Subcutaneous abdominal adipose tissue (tissue), 5 donors: ENCODE data around the gene ULK1.
A peak's percentile ranks its signal among the peaks of the same experiment; 100 is the strongest.
"Not testable (repeated sequence)": the region's sequence is repeated elsewhere in the genome, so short reads cannot be mapped to it uniquely, and the experiment has no call there.

Experiments
- H3K27ac ChIP-seq: one replicate; pipeline ENCODE4 v1.7.0; 2013; ENCODE audit warnings: low read depth, mild to moderate bottlenecking, inconsistent platforms, low read length, moderate library complexity
- H3K27me3 ChIP-seq, 5 donors: one replicate each; pipeline ENCODE4 v1.7.0; 2013; ENCODE audit warnings: low read length in 5 of 5, inconsistent platforms in 1 of 5; ENCODE audit not compliant: control insufficient read depth in 5 of 5, insufficient read depth in 4 of 5
- H3K36me3 ChIP-seq, 5 donors: one replicate each; pipeline ENCODE4 v1.7.0; 2013; ENCODE audit warnings: low read length in 5 of 5; ENCODE audit not compliant: control insufficient read depth in 5 of 5, insufficient read depth in 5 of 5
- H3K4me1 ChIP-seq, 5 donors: one replicate each; pipeline ENCODE4 v1.7.0; 2013; ENCODE audit warnings: low read length in 5 of 5, mild to moderate bottlenecking in 3 of 5, moderate library complexity in 1 of 5; ENCODE audit not compliant: control insufficient read depth in 5 of 5, insufficient read depth in 5 of 5
- H3K4me3 ChIP-seq, 5 donors: one replicate each; pipeline ENCODE4 v1.7.0; 2013; ENCODE audit warnings: low read length in 5 of 5, low read depth in 1 of 5
- H3K9ac ChIP-seq, 5 donors: one replicate each; pipeline ENCODE4 v1.7.0; 2013; ENCODE audit warnings: low read length in 5 of 5, mild to moderate bottlenecking in 4 of 5, moderate library complexity in 3 of 5
- H3K9me3 ChIP-seq, 5 donors: one replicate each; pipeline ENCODE4 v1.7.0; 2013; ENCODE audit warnings: low read length in 5 of 5; ENCODE audit not compliant: control insufficient read depth in 5 of 5
- donor health status: healthy.
- donor health status: healthy.
- donor health status: healthy.
- donor health status: healthy.
- donor health status: healthy.

ULK1 gene

GRCh38 chr12:131944601-131945251 is 50.3 kb downstream of the ULK1 start:
- H3K36me3 ChIP-seq, result peaks cover 0 to 43% (median 33%) of the 10 kb centered on the region in 5 donors
- H3K9ac ChIP-seq, result no peak overlapping the region
- H3K27ac ChIP-seq, result no peak overlapping the region
- H3K9me3 ChIP-seq, result no peaks in the 10 kb centered on the region
- peaks cover 0 to 6% (median 4%) of the 10 kb centered on the region in 5 donors for H3K4me1 ChIP-seq
- no peak overlapping the region for H3K4me3 ChIP-seq
- no peaks in the 10 kb centered on the region for H3K27me3 ChIP-seq

DNA sequence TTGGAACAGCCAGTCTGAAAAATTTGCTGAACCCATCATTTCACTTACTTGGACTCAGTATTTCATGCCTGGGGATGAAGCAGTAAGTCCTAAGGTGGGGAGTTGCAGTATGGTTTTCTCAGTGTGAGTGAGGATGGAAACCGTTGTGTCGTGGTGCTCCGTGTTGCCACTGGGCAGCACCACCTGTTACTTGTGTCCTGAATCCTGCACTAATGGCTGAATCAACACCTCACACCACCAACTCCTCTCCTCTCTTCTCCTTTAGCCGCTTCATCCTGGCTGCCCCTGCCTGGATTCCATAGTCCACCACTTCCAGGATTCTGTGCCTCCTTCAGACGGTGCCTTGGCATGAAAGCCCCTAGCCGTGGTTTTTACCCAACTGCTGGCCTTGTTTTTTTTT is 52.3 kb downstream of the ULK1 start:
- no peak overlapping the region for H3K4me3 ChIP-seq
- peaks cover 0 to 20% (median 16%) of the 10 kb centered on the region in 5 donors for H3K4me1 ChIP-seq
- H3K9me3 ChIP-seq, result no peaks in the 10 kb centered on the region
- H3K36me3 ChIP-seq, result peaks cover 0 to 27% (median 17%) of the 10 kb centered on the region in 5 donors
- H3K9ac ChIP-seq, result no peak overlapping the region
- H3K27me3 ChIP-seq, result no peaks in the 10 kb centered on the region
- no peak overlapping the region for H3K27ac ChIP-seq

DNA sequence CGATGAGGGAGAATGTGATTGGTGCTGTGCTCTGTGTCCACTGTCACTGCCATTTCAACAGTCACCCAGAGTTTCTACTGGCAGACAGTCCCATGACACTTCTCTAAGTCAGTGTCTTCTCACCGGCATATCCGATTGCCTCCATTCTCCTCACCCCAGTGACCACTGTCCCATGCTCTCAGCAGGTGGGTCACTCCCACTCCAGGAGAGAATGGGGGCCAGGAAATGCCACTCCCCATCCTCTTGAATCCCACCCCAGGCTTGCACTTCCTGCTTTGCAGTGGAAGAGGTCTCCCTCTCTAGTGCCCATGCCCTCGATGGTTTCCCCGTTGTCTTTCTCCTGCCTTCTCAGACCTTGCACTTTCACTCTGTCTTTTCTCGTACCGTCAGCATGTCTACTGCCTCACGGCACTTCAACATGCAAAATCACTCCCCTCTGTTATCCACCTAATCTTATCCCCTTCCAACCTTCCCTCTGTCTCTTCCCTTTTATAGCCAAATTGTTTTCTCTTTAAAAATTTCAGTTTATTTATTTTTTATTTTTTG is 53.1 kb downstream of the ULK1 start:
- peaks cover 0 to 21% (median 13%) of the 10 kb centered on the region in 5 donors for H3K36me3 ChIP-seq
- H3K4me1 ChIP-seq, result peaks cover 0 to 23% (median 18%) of the 10 kb centered on the region in 5 donors
- H3K27me3 ChIP-seq, result no peaks in the 10 kb centered on the region
- H3K9ac ChIP-seq, result no peak overlapping the region
- no peaks in the 10 kb centered on the region for H3K9me3 ChIP-seq
- H3K4me3 ChIP-seq, result no peak overlapping the region
- no peak overlapping the region for H3K27ac ChIP-seq

DNA sequence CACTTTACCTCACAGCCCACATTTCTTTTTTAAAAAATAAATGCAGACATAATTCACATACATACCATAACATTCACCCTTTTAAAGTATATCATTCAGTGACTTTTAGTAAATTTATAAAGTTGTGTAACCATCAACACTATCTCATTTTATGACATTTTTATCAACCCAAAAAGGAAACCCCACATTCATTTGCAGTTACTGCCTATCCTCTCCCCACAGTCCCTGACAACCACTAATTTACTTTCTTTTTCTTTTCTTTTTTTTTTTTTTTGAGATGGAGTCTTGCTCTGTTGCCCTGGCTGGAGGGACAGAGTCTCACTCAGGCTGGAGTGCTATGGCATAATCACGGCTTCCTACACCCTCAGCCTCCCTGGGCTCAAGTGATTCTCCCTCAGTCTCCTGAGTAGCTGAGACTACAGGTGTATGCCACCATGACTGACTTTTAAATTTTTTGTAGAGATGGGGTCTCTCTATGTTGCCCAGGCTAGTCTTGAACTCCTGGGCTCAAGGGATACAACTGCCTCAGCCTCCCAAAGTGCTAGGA is 53.8 kb downstream of the ULK1 start:
- Histone ChIP-seq H3K27me3 (no peaks in the 10 kb centered on the region), H3K9me3 (no peaks in the 10 kb centered on the region), H3K4me1 (peaks cover 0 to 27% (median 20%) of the 10 kb centered on the region in 5 donors), H3K9ac (no peak overlapping the region), H3K27ac (peak overlapping the region; percentile 65), H3K4me3 (no peak overlapping the region), H3K36me3 (peaks cover 0 to 15% (median 10%) of the 10 kb centered on the region in 5 donors)

- H3K27ac ChIP-seq, result peak overlapping the region; percentile 65
- not testable (repeated sequence) for H3K9me3 ChIP-seq, H3K27me3 ChIP-seq, H3K36me3 ChIP-seq
- H3K4me1 ChIP-seq, result peaks cover 0 to 27% (median 20%) of the 10 kb centered on the region in 5 donors
- H3K9ac ChIP-seq, result peak overlapping the region in 1 of 5 donors; percentile 7
- H3K4me3 ChIP-seq, result peak overlapping the region; percentile 40 to 62 (median 55)
These were observed 54.5 kb downstream of the ULK1 start for GRCh38 chr12:131948713-131949430.

DNA sequence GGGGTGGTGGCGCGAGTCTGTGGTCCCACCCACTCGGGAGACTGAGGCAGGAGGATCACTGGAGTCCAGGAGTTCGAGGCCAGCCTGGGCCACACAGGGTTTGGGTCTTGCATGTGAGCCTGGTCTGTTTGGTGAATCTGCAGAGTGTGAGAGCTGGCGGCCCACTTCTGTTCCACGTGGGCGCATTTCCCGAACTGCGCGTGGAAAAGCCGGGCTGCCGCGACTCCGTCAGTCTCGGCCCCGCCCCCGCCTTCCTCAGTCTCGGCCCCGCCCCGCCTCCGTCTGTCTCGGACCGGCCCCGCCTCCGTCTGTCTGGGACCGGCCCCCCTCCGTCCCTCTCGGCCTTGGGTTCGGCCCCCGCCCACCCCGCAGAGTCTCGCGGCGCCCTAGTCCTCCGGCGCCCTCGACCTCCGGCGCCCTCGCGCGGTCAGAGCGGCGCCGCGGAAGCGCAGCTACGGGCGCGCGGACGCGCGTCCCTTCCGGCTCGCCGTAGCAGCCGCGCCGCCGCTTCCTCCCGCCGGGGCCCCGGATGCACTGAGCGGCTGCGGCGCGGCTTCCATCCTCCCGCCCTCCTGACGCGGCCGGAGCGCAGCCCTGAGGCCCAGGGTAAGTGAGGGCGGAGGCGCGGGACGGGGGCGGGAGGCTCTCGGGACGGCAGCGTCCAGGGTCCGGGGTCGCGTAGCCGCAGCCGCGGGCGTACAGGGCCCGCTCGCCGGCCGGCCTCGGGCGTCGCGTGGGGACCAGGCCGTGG is 55.2 kb downstream of the ULK1 start, which contains the start of gene EP400:
EP400 (plus strand) TSS at position 512 of the 751 bp plus-strand sequence. CDS start 10,678 bp downstream, outside the sequence.
- Histone ChIP-seq H3K27me3 (no peaks in the 10 kb centered on the region), H3K4me1 (peaks cover 0 to 27% (median 20%) of the 10 kb centered on the region in 5 donors), H3K27ac (peak within 1 kb of the TSS; percentile 65)

DNA sequence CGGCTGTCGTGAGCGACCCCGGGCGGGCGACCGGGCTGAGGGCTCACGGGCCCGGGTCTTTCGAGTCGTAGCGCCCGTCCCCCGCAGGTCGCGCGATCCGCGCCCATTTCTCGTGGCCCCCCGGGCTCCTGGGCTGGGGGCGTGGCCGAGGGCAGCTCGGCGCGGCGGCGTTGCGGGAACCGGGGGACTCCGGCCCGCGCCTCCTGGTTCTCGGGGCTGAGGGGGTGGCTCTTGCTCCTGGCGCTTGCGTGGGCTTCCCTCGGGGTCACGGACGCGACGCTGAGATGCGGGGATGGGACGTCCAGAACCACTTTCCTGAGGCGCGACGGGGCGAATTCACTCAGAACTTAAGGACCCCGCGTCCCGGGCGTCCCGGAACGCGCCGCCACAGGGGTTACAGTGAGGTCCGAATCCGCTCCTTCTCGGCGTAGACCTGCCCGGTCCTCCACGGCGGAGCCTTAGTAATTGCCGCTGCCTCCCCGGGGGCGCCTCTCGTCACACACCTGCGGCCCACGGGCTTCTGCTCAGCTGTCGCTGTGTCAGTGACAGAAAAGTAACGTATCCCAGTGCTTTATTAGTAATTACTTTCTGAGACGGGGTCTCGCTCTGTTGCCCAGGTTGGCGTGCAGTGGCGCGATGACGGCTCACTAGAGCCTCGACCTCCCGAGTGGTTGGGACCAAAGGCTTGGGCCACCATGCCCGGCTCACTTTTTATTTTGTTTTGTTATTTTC is 55.9 kb downstream of the ULK1 start:
- Histone ChIP-seq H3K9me3 (no peaks in the 10 kb centered on the region), H3K4me3 (peak overlapping the region in 4 of 5 donors; percentile 70 to 85 (median 79)), H3K36me3 (no peaks in the 10 kb centered on the region), H3K27me3 (no peaks in the 10 kb centered on the region), H3K27ac (peak overlapping the region; percentile 62), H3K4me1 (peaks cover 0 to 27% (median 20%) of the 10 kb centered on the region in 5 donors), H3K9ac (peak overlapping the region in 4 of 5 donors; percentile 66 to 94 (median 86))

More for the DNA sequence above, 55.2 kb downstream of the ULK1 start, which contains the start of gene EP400:
- peak within 1 kb of the TSS; percentile 40 to 85 (median 76) for H3K4me3 ChIP-seq
- peaks cover 0 to 4% (median 3%) of the 10 kb centered on the region in 5 donors for H3K36me3 ChIP-seq
- H3K9me3 ChIP-seq, result no peaks in the 10 kb centered on the region
- peak within 1 kb of the TSS in 4 of 5 donors; percentile 66 to 94 (median 86) for H3K9ac ChIP-seq

GRCh38 chr12:131953810-131954209 is 59.4 kb downstream of the ULK1 start:
- H3K27ac ChIP-seq, H3K9ac ChIP-seq, H3K4me3 ChIP-seq, H3K9me3 ChIP-seq, H3K27me3 ChIP-seq, H3K36me3 ChIP-seq: not testable (repeated sequence)
- H3K4me1 ChIP-seq, result peaks cover 0 to 44% (median 27%) of the 10 kb centered on the region in 5 donors

DNA sequence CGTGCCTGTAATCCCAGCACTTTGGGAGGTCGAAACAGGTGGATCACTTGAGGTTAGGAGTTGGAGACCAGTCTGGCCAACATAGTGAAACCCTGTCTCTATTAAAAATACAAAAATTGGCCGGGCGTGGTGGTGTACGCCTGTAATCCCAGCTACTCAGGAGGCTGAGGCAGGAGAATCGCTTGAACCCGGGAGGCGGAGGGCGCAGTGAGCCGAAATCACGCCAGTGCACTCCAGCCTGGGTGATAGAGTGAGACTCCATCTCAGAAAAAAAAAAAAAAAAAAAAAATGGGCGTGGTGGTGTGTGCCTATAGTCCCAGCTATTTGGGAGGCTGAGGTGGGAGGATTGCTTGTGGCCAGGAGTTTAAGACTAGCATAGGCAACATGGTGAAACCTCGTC is 60.0 kb downstream of the ULK1 start:
- peaks cover under 1 to 45% (median 31%) of the 10 kb centered on the region in 5 donors for H3K4me1 ChIP-seq
- H3K36me3 ChIP-seq, H3K4me3 ChIP-seq, H3K9me3 ChIP-seq, H3K27me3 ChIP-seq, H3K27ac ChIP-seq: not testable (repeated sequence)
- H3K9ac ChIP-seq, result peak overlapping the region in 1 of 5 donors; percentile 11
